ENCODE measurements around the gene TNMD.

DNA sequence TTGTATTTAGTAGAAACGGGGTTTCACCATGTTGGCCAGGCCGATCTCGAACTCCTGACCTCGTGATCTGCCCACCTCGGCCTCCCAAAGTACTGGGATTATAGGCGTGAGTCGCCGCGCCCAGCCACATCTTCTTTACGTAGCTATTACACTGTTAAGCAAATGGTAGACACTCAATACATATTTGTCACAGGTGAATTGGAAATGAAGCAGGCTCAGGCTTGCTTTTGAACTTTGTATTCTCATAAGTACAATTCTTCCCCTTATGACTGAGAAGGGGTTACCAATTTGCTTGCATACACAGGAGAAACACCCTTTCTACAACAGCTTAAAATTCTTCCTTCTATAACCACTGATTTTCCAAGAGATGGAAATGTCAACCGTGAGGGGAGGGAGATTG is 58.5 kb downstream of the TNMD start:
- TF ChIP-seq, protein P1, sequence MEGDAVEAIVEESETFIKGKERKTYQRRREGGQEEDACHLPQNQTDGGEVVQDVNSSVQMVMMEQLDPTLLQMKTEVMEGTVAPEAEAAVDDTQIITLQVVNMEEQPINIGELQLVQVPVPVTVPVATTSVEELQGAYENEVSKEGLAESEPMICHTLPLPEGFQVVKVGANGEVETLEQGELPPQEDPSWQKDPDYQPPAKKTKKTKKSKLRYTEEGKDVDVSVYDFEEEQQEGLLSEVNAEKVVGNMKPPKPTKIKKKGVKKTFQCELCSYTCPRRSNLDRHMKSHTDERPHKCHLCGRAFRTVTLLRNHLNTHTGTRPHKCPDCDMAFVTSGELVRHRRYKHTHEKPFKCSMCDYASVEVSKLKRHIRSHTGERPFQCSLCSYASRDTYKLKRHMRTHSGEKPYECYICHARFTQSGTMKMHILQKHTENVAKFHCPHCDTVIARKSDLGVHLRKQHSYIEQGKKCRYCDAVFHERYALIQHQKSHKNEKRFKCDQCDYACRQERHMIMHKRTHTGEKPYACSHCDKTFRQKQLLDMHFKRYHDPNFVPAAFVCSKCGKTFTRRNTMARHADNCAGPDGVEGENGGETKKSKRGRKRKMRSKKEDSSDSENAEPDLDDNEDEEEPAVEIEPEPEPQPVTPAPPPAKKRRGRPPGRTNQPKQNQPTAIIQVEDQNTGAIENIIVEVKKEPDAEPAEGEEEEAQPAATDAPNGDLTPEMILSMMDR (IDR thresholded peaks at IDR 0.05), result no peak
- TF ChIP-seq POLR2A (IDR thresholded peaks at IDR 0.05), result no peak

All from thyroid gland (tissue), 4 donors.